ENCODE measurements around the gene ZG16B.

DNA sequence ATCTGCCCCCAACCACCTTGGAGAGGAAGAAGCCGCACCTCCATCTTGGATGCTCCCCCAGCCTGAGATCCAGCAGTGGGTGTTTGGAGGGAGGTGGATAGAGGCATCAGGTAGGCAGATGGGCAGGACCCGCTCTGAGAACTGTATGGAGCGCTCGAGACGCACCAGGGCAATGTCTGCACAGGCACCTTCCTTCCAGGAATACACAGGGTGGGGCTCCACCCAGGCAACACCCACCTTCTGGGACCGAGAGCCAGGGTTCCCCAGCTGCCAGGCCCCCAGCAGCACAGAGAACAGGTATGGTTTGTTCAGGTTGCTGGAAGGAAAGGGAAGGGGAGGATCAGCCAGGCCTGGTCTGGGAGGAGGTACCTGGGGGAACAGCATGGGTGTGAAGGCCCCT is 25.4 kb downstream of the ZG16B start:
- TF ChIP-seq, protein P1, sequence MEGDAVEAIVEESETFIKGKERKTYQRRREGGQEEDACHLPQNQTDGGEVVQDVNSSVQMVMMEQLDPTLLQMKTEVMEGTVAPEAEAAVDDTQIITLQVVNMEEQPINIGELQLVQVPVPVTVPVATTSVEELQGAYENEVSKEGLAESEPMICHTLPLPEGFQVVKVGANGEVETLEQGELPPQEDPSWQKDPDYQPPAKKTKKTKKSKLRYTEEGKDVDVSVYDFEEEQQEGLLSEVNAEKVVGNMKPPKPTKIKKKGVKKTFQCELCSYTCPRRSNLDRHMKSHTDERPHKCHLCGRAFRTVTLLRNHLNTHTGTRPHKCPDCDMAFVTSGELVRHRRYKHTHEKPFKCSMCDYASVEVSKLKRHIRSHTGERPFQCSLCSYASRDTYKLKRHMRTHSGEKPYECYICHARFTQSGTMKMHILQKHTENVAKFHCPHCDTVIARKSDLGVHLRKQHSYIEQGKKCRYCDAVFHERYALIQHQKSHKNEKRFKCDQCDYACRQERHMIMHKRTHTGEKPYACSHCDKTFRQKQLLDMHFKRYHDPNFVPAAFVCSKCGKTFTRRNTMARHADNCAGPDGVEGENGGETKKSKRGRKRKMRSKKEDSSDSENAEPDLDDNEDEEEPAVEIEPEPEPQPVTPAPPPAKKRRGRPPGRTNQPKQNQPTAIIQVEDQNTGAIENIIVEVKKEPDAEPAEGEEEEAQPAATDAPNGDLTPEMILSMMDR (IDR thresholded peaks at IDR 0.05), result no peak
- TF ChIP-seq POLR2A (IDR thresholded peaks at IDR 0.05), result no peak
